Testis (tissue), 3 donors: ENCODE data around the gene GPATCH2. TPM values are rescaled to one million over a fixed set of nuclear protein-coding genes. Genes with fewer than 3 reads are reported as not detected.

Source experiments
- DNase-seq: peaks from one replicate; pipeline ENCODE4 v3.0.0-alpha.2; 2019
- H3K27ac ChIP-seq, 2 donors: fragments of 200-600 bp; sonication (generic); one replicate each; pipeline ENCODE4 v1.5.1; 2019
- H3K27me3 ChIP-seq: fragments of 200-600 bp; sonication (generic); one replicate; pipeline ENCODE4 v1.5.1; 2019
- H3K36me3 ChIP-seq: fragments of 200-600 bp; sonication (generic); one replicate; pipeline ENCODE4 v1.5.1; 2017; ENCODE audit warnings: low read depth; ENCODE audit errors: missing control alignments
- H3K4me1 ChIP-seq: fragments of 200-600 bp; sonication (generic); one replicate; pipeline ENCODE4 v1.5.1; 2019
- H3K4me3 ChIP-seq, 2 donors: fragments of 200-600 bp; sonication (generic); one replicate each; pipeline ENCODE4 v1.5.1; 2017 to 2019
- H3K9me3 ChIP-seq: fragments of 200-600 bp; sonication (generic); one replicate; pipeline ENCODE4 v1.5.1; 2017
- POLR2A ChIP-seq: fragments of 450-650 bp; IDR thresholded peaks from one replicate; pipeline ENCODE4 v1.6.1; 2017; ENCODE audit warnings: antibody characterized with exemption, mild to moderate bottlenecking, moderate library complexity
- WGBS, 2 donors: methylation state at CpG; one replicate each; pipeline ENCODE4 v1.1.5; 2018; 5-methylcytosine and 5-hydroxymethylcytosine counted together
- intact Hi-C: fragments of 100-400 bp; cut with DNase I; formaldehyde crosslinking; loops from one replicate; pipeline ENCODE4 v1.15.1; 2023; ENCODE audit warnings: low total_unique reads
- polyA plus RNA-seq: library from polyadenylated mRNA; stranded (reverse); fragments of 350-450 nt; fragmentation: Illumina TruSeq; extraction: RNeasy Lipid Tissue Mini Kit (QIAGEN cat#74804); gene quantifications from one replicate; pipeline ENCODE4 v1.2.3, GENCODE V29; 2014; ENCODE audit warnings: low read depth, low replicate concordance; ENCODE audit not compliant: insufficient read depth
- total RNA-seq, 2 donors: library from RNA; depleted of rRNA; stranded (reverse); fragments of >200 nt; gene quantifications; one replicate each; pipeline ENCODE4 v1.2.3, GENCODE V29; 2016
- TF ChIP-seq, protein P1 (sequence below), 3 experiments: fragments of 450-650 bp in 2 of 3; fragments of 200-600 bp in 1 of 3; sonication (generic) in 1 of 3; IDR thresholded peaks; one replicate each; pipeline ENCODE4 v1.5.1; 2016 to 2019; ENCODE audit warnings: antibody characterized with exemption in 3 of 3, mild to moderate bottlenecking in 2 of 3, moderate library complexity in 1 of 3

The GPATCH2 gene
- total and polyA plus RNA-seq, 3 donors from 2014 or later, result 14.1 to 31.0 (median 20.6) TPM

GRCh38 chr1:217614200-217614712 lies 16.6 kb downstream of the GPATCH2 start:
- Histone ChIP-seq H3K9me3 (no peaks in the 10 kb centered on the region), H3K36me3 (no peaks in the 10 kb centered on the region), H3K4me1 (no peaks in the 10 kb centered on the region), H3K27ac (no peak overlapping the region), H3K27me3 (no peaks in the 10 kb centered on the region), H3K4me3 (no peak overlapping the region)
- 75 to 77% methylated on average over 3 of the region's 3 CpGs for WGBS, 2 donors
- no peak for TF ChIP-seq POLR2A
- TF ChIP-seq, protein P1, sequence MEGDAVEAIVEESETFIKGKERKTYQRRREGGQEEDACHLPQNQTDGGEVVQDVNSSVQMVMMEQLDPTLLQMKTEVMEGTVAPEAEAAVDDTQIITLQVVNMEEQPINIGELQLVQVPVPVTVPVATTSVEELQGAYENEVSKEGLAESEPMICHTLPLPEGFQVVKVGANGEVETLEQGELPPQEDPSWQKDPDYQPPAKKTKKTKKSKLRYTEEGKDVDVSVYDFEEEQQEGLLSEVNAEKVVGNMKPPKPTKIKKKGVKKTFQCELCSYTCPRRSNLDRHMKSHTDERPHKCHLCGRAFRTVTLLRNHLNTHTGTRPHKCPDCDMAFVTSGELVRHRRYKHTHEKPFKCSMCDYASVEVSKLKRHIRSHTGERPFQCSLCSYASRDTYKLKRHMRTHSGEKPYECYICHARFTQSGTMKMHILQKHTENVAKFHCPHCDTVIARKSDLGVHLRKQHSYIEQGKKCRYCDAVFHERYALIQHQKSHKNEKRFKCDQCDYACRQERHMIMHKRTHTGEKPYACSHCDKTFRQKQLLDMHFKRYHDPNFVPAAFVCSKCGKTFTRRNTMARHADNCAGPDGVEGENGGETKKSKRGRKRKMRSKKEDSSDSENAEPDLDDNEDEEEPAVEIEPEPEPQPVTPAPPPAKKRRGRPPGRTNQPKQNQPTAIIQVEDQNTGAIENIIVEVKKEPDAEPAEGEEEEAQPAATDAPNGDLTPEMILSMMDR (IDR thresholded peaks at IDR 0.05), result no peak
- DNase-seq, result no peak
- intact Hi-C loops, result no loop called here

GRCh38 chr1:217605390-217605789 lies 25.5 kb downstream of the GPATCH2 start:
- H3K4me3 ChIP-seq, result no peak overlapping the region
- H3K9me3 ChIP-seq, result no peaks in the 10 kb centered on the region
- no peaks in the 10 kb centered on the region for H3K4me1 ChIP-seq
- intact Hi-C loops, result no loop called here
- TF ChIP-seq, protein P1 (IDR thresholded peaks at IDR 0.05), result no peak
- TF ChIP-seq POLR2A, result no peak
- 91 to 94% methylated on average over 1 of the region's 1 CpG for WGBS, 2 donors
- no peaks in the 10 kb centered on the region for H3K36me3 ChIP-seq
- no peak overlapping the region for H3K27ac ChIP-seq
- no peak for DNase-seq
- no peaks in the 10 kb centered on the region for H3K27me3 ChIP-seq

DNA sequence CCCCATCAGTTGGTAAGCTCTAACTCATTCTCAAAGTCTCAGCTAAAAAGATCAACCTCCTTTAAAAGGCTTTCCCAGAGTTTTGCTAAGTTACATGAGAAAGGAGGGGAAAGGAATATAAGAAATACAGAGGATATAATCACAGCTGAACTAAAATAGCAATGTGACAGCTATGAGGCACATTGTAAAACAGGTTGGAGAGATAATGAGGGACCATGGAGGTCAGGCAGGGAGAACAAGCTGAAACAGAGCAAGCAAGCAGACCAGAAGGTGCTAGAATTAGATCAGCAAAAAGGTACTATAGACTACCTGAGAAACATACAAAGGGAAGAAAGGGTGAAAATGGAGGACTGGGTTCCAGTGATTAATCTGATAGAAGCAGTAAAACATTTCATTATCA lies 28.5 kb downstream of the GPATCH2 start:
- no peaks in the 10 kb centered on the region for H3K36me3 ChIP-seq
- no peak for TF ChIP-seq POLR2A
- TF ChIP-seq, protein P1 (IDR thresholded peaks at IDR 0.05), result no peak
- intact Hi-C loops, result no loop called here
- no peak overlapping the region for H3K4me3 ChIP-seq
- no peaks in the 10 kb centered on the region for H3K27me3 ChIP-seq
- DNase-seq, result no peak
- no peak overlapping the region for H3K27ac ChIP-seq
- H3K9me3 ChIP-seq, result no peaks in the 10 kb centered on the region
- no peaks in the 10 kb centered on the region for H3K4me1 ChIP-seq

- no peak for TF ChIP-seq POLR2A
- TF ChIP-seq, protein P1 (IDR thresholded peaks at IDR 0.05), result no peak
- Histone ChIP-seq H3K27me3 (no peaks in the 10 kb centered on the region), H3K36me3 (no peaks in the 10 kb centered on the region), H3K9me3 (no peaks in the 10 kb centered on the region), H3K4me1 (no peaks in the 10 kb centered on the region), H3K4me3 (no peak overlapping the region), H3K27ac (no peak overlapping the region)
- no peak for DNase-seq
- WGBS, 2 donors, result 53 to 63% methylated on average over 2 of the region's 2 CpGs
- intact Hi-C loops, result no loop called here
Observed at GRCh38 chr1:217599154-217599553, 31.7 kb downstream of the GPATCH2 start.

- intact Hi-C loops, result no loop called here
- H3K27me3 ChIP-seq, result no peaks in the 10 kb centered on the region
- H3K9me3 ChIP-seq, result no peaks in the 10 kb centered on the region
- no peak overlapping the region for H3K4me3 ChIP-seq
- no peak for DNase-seq
- H3K27ac ChIP-seq, result no peak overlapping the region
- no peak for TF ChIP-seq POLR2A
- TF ChIP-seq, protein P1 (IDR thresholded peaks at IDR 0.05), result no peak
- H3K36me3 ChIP-seq, result no peaks in the 10 kb centered on the region
- 69 to 77% methylated on average over 2 of the region's 2 CpGs for WGBS, 2 donors
- no peaks in the 10 kb centered on the region for H3K4me1 ChIP-seq
Observed at GRCh38 chr1:217590598-217590997, 40.3 kb downstream of the GPATCH2 start.
